ENCODE data around the gene PPP2R1A.
"Not testable (repeated sequence)": the region's sequence is repeated elsewhere in the genome, so short reads cannot be mapped to it uniquely, and the experiment has no call there.

The PPP2R1A gene

GRCh38 chr19:52190487-52191293 is 838 bp downstream of the PPP2R1A start:
- DNase-seq (ENCODE audit: insufficient read length, low spot score) (no peak), FAIRE-seq (no peak)
- TF ChIP-seq POLR2A (IDR thresholded peaks at IDR 0.05; ENCODE audit: low read depth, low read length) = no peak

- no peak for TF ChIP-seq POLR2A (IDR thresholded peaks at IDR 0.05; ENCODE audit: low read depth, low read length)
- FAIRE-seq = no peak
- no peak for DNase-seq (ENCODE audit: insufficient read length, low spot score)
Observed at GRCh38 chr19:52191389-52191788, 1.5 kb downstream of the PPP2R1A start.

- DNase-seq (ENCODE audit: insufficient read length, low spot score) (no peak), FAIRE-seq (no peak)
- TF ChIP-seq POLR2A (IDR thresholded peaks at IDR 0.05; ENCODE audit: low read depth, low read length) = no peak
Observed at GRCh38 chr19:52191951-52192350, 2.1 kb downstream of the PPP2R1A start.

GRCh38 chr19:52196256-52196967 is 6.6 kb downstream of the PPP2R1A start:
- DNase-seq (ENCODE audit: insufficient read length, low spot score) = no peak
- TF ChIP-seq POLR2A (IDR thresholded peaks at IDR 0.05; ENCODE audit: low read depth, low read length) = no peak
- FAIRE-seq = no peak

GRCh38 chr19:52197964-52198363 is 8.1 kb downstream of the PPP2R1A start:
- DNase-seq (ENCODE audit: insufficient read length, low spot score) = no peak
- no peak for TF ChIP-seq POLR2A (IDR thresholded peaks at IDR 0.05; ENCODE audit: low read depth, low read length)
- no peak for FAIRE-seq

- FAIRE-seq = no peak
- no peak for TF ChIP-seq POLR2A (IDR thresholded peaks at IDR 0.05; ENCODE audit: low read depth, low read length)
- DNase-seq (ENCODE audit: insufficient read length, low spot score) = no peak
Observed at GRCh38 chr19:52198678-52199077, 8.8 kb downstream of the PPP2R1A start.

GRCh38 chr19:52200044-52200443 is 10.2 kb downstream of the PPP2R1A start:
- FAIRE-seq (no peak), DNase-seq (ENCODE audit: insufficient read length, low spot score) (no peak)
- TF ChIP-seq POLR2A (IDR thresholded peaks at IDR 0.05; ENCODE audit: low read depth, low read length) = no peak

- DNase-seq (ENCODE audit: insufficient read length, low spot score); FAIRE-seq: not testable (repeated sequence)
Observed at GRCh38 chr19:52200755-52201391, 11.0 kb downstream of the PPP2R1A start.

- FAIRE-seq (no peak), DNase-seq (ENCODE audit: insufficient read length, low spot score) (no peak)
- TF ChIP-seq POLR2A (IDR thresholded peaks at IDR 0.05; ENCODE audit: low read depth, low read length) = no peak
Observed at GRCh38 chr19:52206481-52206880, 16.6 kb downstream of the PPP2R1A start.

- DNase-seq (ENCODE audit: insufficient read length, low spot score) = no peak
- TF ChIP-seq POLR2A (IDR thresholded peaks at IDR 0.05; ENCODE audit: low read depth, low read length) = no peak
- no peak for FAIRE-seq
Observed at GRCh38 chr19:52211203-52211602, 21.4 kb downstream of the PPP2R1A start.

GRCh38 chr19:52211926-52212571 is 22.2 kb downstream of the PPP2R1A start:
- TF ChIP-seq POLR2A (IDR thresholded peaks at IDR 0.05; ENCODE audit: low read depth, low read length) = no peak
- FAIRE-seq (no peak), DNase-seq (ENCODE audit: insufficient read length, low spot score) (no peak)

GRCh38 chr19:52212572-52213255 is 22.9 kb downstream of the PPP2R1A start:
- no peak for TF ChIP-seq POLR2A (IDR thresholded peaks at IDR 0.05; ENCODE audit: low read depth, low read length)
- DNase-seq (ENCODE audit: insufficient read length, low spot score) = no peak
- no peak for FAIRE-seq

- DNase-seq (ENCODE audit: insufficient read length, low spot score) (no peak), FAIRE-seq (no peak)
- no peak for TF ChIP-seq POLR2A (IDR thresholded peaks at IDR 0.05; ENCODE audit: low read depth, low read length)
Observed at GRCh38 chr19:52214241-52214640, 24.4 kb downstream of the PPP2R1A start.

Measured in H54 (cell line).